Prostate gland (tissue), 2 donors: Measurements from ENCODE around the gene INPP5A. TPM values are rescaled to one million over a fixed set of nuclear protein-coding genes. Genes with fewer than 3 reads are reported as not detected.
A peak's percentile ranks its signal among the peaks of the same experiment; 100 is the strongest.
"Not testable (repeated sequence)": the region's sequence is repeated elsewhere in the genome, so short reads cannot be mapped to it uniquely, and the experiment has no call there.

Experiments
- DNase-seq: peaks from one replicate; pipeline ENCODE4 v3.0.0-alpha.2; 2019; ENCODE audit warnings: low spot score
- H3K27ac ChIP-seq, 2 donors: fragments of 200-600 bp; sonication (generic); 2 replicates each; pipeline ENCODE4 v1.5.1; 2017 to 2019
- H3K27me3 ChIP-seq: fragments of 200-600 bp; sonication (generic); replicated peaks from 2 replicates; pipeline ENCODE4 v1.5.1; 2019; ENCODE audit not compliant: insufficient read depth
- H3K36me3 ChIP-seq, 2 donors: fragments of 200-600 bp; sonication (generic); 1 replicate in 1 of 2; 2 replicates in 1 of 2; pipeline versions ENCODE4 v1.5.1 to v1.8.1; 2017 to 2019
- H3K4me1 ChIP-seq: fragments of 200-600 bp; sonication (generic); replicated peaks from 2 replicates; pipeline ENCODE4 v1.5.1; 2019
- H3K4me3 ChIP-seq, 2 donors: fragments of 200-600 bp; sonication (generic); 2 replicates each; pipeline ENCODE4 v1.5.1; 2017 to 2019
- H3K9me3 ChIP-seq: fragments of 200-600 bp; sonication (generic); 2 replicates; pipeline ENCODE4 v1.5.1; 2017
- CTCF ChIP-seq, 4 experiments: fragments of 200-600 bp in 2 of 4; fragments of 450-650 bp in 2 of 4; sonication (generic) in 2 of 4; IDR thresholded peaks; 1 replicate in 3 of 4; 2 replicates in 1 of 4; pipeline ENCODE4 v1.5.1; 2016 to 2019; ENCODE audit warnings: antibody characterized with exemption in 4 of 4, mild to moderate bottlenecking in 2 of 4, moderate library complexity in 2 of 4
- POLR2A ChIP-seq: fragments of 450-650 bp; IDR thresholded peaks from one replicate; pipeline ENCODE4 v1.6.1; 2016; ENCODE audit warnings: antibody characterized with exemption, mild to moderate bottlenecking
- POLR2AphosphoS5 ChIP-seq: sonication (generic); formaldehyde crosslinking; IDR thresholded peaks from one replicate; pipeline ENCODE4 v1.6.1; 2017; ENCODE audit warnings: antibody characterized with exemption
- WGBS: methylation state at CpG from one replicate; pipeline ENCODE4 v1.1.5; 2018; 5-methylcytosine and 5-hydroxymethylcytosine counted together
- intact Hi-C: fragments of 100-400 bp; cut with DNase I; formaldehyde crosslinking; loops from one replicate; pipeline ENCODE4 v1.14.2; 2022
- total RNA-seq, 2 donors: library from RNA; depleted of rRNA; stranded (reverse); fragments of >200 nt; gene quantifications; one replicate each; pipeline ENCODE4 v1.1.0, GENCODE V29; 2016

Gene INPP5A
- total RNA-seq = 10 to 100 TPM; 49.5 to 83.3 TPM

GRCh38 chr10:132537684-132538001, at the start of gene INPP5A:
INPP5A (plus strand) TSS chr10:132537787; CDS start chr10:132538097, 310 bp downstream.
- TF ChIP-seq POLR2AphosphoS5 (no peak), POLR2A (peak; percentile 79), CTCF (IDR thresholded peaks at IDR 0.05) (no peak)
- WGBS = under 1% methylated on average over 24 of the region's 50 CpGs
- Histone ChIP-seq H3K27ac (peak within 1 kb of the TSS; percentile 91 to 94), H3K4me3 (peak within 1 kb of the TSS; percentile 68 to 74), H3K9me3 (no peaks in the 10 kb centered on the region), H3K4me1 (peaks cover 13% of the 10 kb centered on the region), H3K36me3 (no peaks in the 10 kb centered on the region), H3K27me3 (no peaks in the 10 kb centered on the region)
- intact Hi-C loops = loop anchor here (2.0 kb wide), 1 partner anchor 73 kb away; no protein-coding TSS in a partner anchor
- no peak for DNase-seq

- DNase-seq = no peak
- no peak overlapping the region for H3K4me3 ChIP-seq
- 89% methylated on average over 14 of the region's 16 CpGs for WGBS
These were observed 49.3 kb upstream of the INPP5A start for GRCh38 chr10:132488231-132488821.

GRCh38 chr10:132489053-132489703, 48.4 kb upstream of the INPP5A start:
- Histone ChIP-seq H3K36me3 (no peaks in the 10 kb centered on the region), H3K27me3 (no peaks in the 10 kb centered on the region), H3K27ac (no peak overlapping the region), H3K9me3 (no peaks in the 10 kb centered on the region), H3K4me3 (no peak overlapping the region), H3K4me1 (no peaks in the 10 kb centered on the region)
- DNase-seq = no peak
- TF ChIP-seq POLR2AphosphoS5 (no peak), CTCF (IDR thresholded peaks at IDR 0.05) (no peak), POLR2A (no peak)
- intact Hi-C loops = no loop called here
- 83% methylated on average over 21 of the region's 21 CpGs for WGBS

More at GRCh38 chr10:132488231-132488821, 49.3 kb upstream of the INPP5A start:
- H3K4me1 ChIP-seq = no peaks in the 10 kb centered on the region
- H3K9me3 ChIP-seq = no peaks in the 10 kb centered on the region
- TF ChIP-seq CTCF (IDR thresholded peaks at IDR 0.05) (no peak), POLR2A (no peak), POLR2AphosphoS5 (no peak)
- intact Hi-C loops = no loop called here
- no peaks in the 10 kb centered on the region for H3K27me3 ChIP-seq
- H3K36me3 ChIP-seq = no peaks in the 10 kb centered on the region
- H3K27ac ChIP-seq = no peak overlapping the region

- DNase-seq = no peak
- intact Hi-C loops = no loop called here
- Histone ChIP-seq H3K36me3 (no peaks in the 10 kb centered on the region), H3K4me1 (no peaks in the 10 kb centered on the region), H3K9me3 (no peaks in the 10 kb centered on the region), H3K4me3 (no peak overlapping the region), H3K27ac (no peak overlapping the region), H3K27me3 (no peaks in the 10 kb centered on the region)
- WGBS = 60% methylated on average over 31 of the region's 31 CpGs
- TF ChIP-seq POLR2AphosphoS5 (no peak), POLR2A (no peak), CTCF (IDR thresholded peaks at IDR 0.05) (no peak)
These were observed 47.7 kb upstream of the INPP5A start for GRCh38 chr10:132489704-132490534.

GRCh38 chr10:132491534-132491933, 46.1 kb upstream of the INPP5A start:
- H3K27ac ChIP-seq, H3K9me3 ChIP-seq, intact Hi-C loops, H3K4me3 ChIP-seq, H3K36me3 ChIP-seq, H3K27me3 ChIP-seq, H3K4me1 ChIP-seq, DNase-seq: not testable (repeated sequence)
- 96% methylated on average over 8 of the region's 8 CpGs for WGBS
